GM21423 (cell line): Measurements from ENCODE around the gene SFRP2.

Experiments used
- ATAC-seq: cut with Tn5 transposase; IDR thresholded peaks from one replicate; pipeline ENCODE4 v1.9.1; 2021; ENCODE audit warnings: mild to moderate bottlenecking, moderate library complexity; ENCODE audit not compliant: unreplicated experiment

SFRP2 gene

GRCh38 chr4:153798901-153799693 is 10.2 kb upstream of the SFRP2 start:
- no peak for ATAC-seq

GRCh38 chr4:153798420-153798819 is 9.5 kb upstream of the SFRP2 start:
- ATAC-seq = no peak

- ATAC-seq = no peak
These were observed 5.1 kb upstream of the SFRP2 start for GRCh38 chr4:153794006-153794405.

GRCh38 chr4:153792618-153793247 is 3.9 kb upstream of the SFRP2 start:
- ATAC-seq = no peak

GRCh38 chr4:153791746-153792617 is 3.1 kb upstream of the SFRP2 start:
- no peak for ATAC-seq

- no peak for ATAC-seq
These were observed 2.2 kb upstream of the SFRP2 start for GRCh38 chr4:153790962-153791551.

- no peak for ATAC-seq
These were observed 1.6 kb upstream of the SFRP2 start for GRCh38 chr4:153790500-153790865.

GRCh38 chr4:153789741-153790499 is 1.0 kb upstream of the SFRP2 start:
- ATAC-seq = no peak

GRCh38 chr4:153788051-153788412 is 851 bp downstream of the SFRP2 start:
- ATAC-seq = no peak

GRCh38 chr4:153787575-153787974 is 1.3 kb downstream of the SFRP2 start:
- no peak for ATAC-seq

- ATAC-seq = no peak
These were observed 1.8 kb downstream of the SFRP2 start for GRCh38 chr4:153787061-153787560.

GRCh38 chr4:153785910-153786721 is 2.8 kb downstream of the SFRP2 start:
- ATAC-seq = no peak

- no peak for ATAC-seq
These were observed 4.7 kb downstream of the SFRP2 start for GRCh38 chr4:153784166-153784699.

GRCh38 chr4:153782581-153782980 is 6.3 kb downstream of the SFRP2 start:
- ATAC-seq = no peak

- no peak for ATAC-seq
These were observed 7.0 kb downstream of the SFRP2 start for GRCh38 chr4:153781717-153782416.

GRCh38 chr4:153781280-153781679 is 7.6 kb downstream of the SFRP2 start:
- ATAC-seq = no peak

- ATAC-seq = no peak
These were observed 8.0 kb downstream of the SFRP2 start for GRCh38 chr4:153780876-153781275.

GRCh38 chr4:153780221-153780620 is 8.7 kb downstream of the SFRP2 start:
- no peak for ATAC-seq

- ATAC-seq = no peak
These were observed 10.5 kb downstream of the SFRP2 start for GRCh38 chr4:153778383-153778782.
